PC-3 (cell line): Measurements from ENCODE around the gene CATSPERZ. TPM values are rescaled to one million over a fixed set of nuclear protein-coding genes. Genes with fewer than 3 reads are reported as not detected.
"Not testable (repeated sequence)": the region's sequence is repeated elsewhere in the genome, so short reads cannot be mapped to it uniquely, and the experiment has no call there.

Experiments
- ATAC-seq: fragments of 200-7000 bp; cut with Tn5 transposase; 2 replicates; pipeline ENCODE4 v1.9.1; 2020; ENCODE audit warnings: mild to moderate bottlenecking, moderate library complexity
- BruUV-seq: library from RNA; stranded (reverse); fragments of 400-500 nt; replicated peaks from 2 replicates; lab custom pipeline; 2021; lab: Mats Ljungman, UMichigan
- CTCF ChIA-PET: fragments of 300-600 bp; sonication (Branson Sonifier 250); formaldehyde crosslinking; loops from one replicate; lab custom pipeline; 2022; ENCODE audit warnings: antibody characterized with exemption; lab: Charles Lee
- POLR2A ChIA-PET: fragments of 300-600 bp; sonication (Branson Sonifier 250); formaldehyde crosslinking; loops from one replicate; lab custom pipeline; 2022; ENCODE audit warnings: antibody characterized with exemption; ENCODE audit not compliant: unreplicated experiment; lab: Charles Lee
- DNase-seq: peaks from one replicate; pipeline ENCODE4 v3.0.0-alpha.2; 2015
- H2AFZ ChIP-seq: fragments of 300-600 bp; sonication (generic); 2 replicates; pipeline ENCODE4 v1.6.0; 2016; ENCODE audit warnings: antibody characterized with exemption, low read length
- H3F3A ChIP-seq: fragments of 300-600 bp; sonication (generic); one replicate; pipeline ENCODE4 v1.6.0; 2017; ENCODE audit warnings: antibody characterized with exemption, low read length, control low read depth, mild to moderate bottlenecking; ENCODE audit not compliant: unreplicated experiment
- H3K27ac ChIP-seq: fragments of 300-600 bp; sonication (generic); 2 replicates; pipeline ENCODE4 v1.5.1; 2016; ENCODE audit warnings: mild to moderate bottlenecking, low read length
- H3K27me3 ChIP-seq: fragments of 300-600 bp; sonication (generic); 2 replicates; pipeline ENCODE4 v1.6.1; 2016; ENCODE audit warnings: low read length, mixed read lengths
- H3K36me3 ChIP-seq: fragments of 300-600 bp; sonication (generic); 2 replicates; pipeline ENCODE4 v1.6.1; 2016; ENCODE audit warnings: low read depth, mixed run types, low read length, mixed read lengths
- H3K4me1 ChIP-seq: fragments of 300-600 bp; sonication (generic); 2 replicates; pipeline ENCODE4 v1.5.1; 2016; ENCODE audit warnings: low read length; ENCODE audit not compliant: insufficient read depth
- H3K4me2 ChIP-seq: fragments of 300-600 bp; sonication (generic); 2 replicates; pipeline ENCODE4 v1.6.0; 2016; ENCODE audit warnings: low read length
- H3K4me3 ChIP-seq: fragments of 300-600 bp; sonication (generic); 2 replicates; pipeline ENCODE4 v1.5.1; 2016; ENCODE audit warnings: mild to moderate bottlenecking, low read length, mixed read lengths
- H3K79me2 ChIP-seq: fragments of 300-600 bp; sonication (generic); 2 replicates; pipeline ENCODE4 v1.6.1; 2017; ENCODE audit warnings: low read length, mixed read lengths
- H3K9ac ChIP-seq: fragments of 300-600 bp; sonication (generic); 2 replicates; pipeline ENCODE4 v1.6.0; 2016; ENCODE audit warnings: mild to moderate bottlenecking, low read length
- H3K9me2 ChIP-seq: fragments of 300-600 bp; sonication (generic); replicated peaks from 2 replicates; pipeline ENCODE4 v1.6.1; 2016; ENCODE audit warnings: mixed run types, low read length, mixed read lengths
- H3K9me3 ChIP-seq: fragments of 300-600 bp; sonication (generic); 2 replicates; pipeline ENCODE4 v1.6.1; 2016; ENCODE audit warnings: low read length, mixed read lengths
- H4K20me1 ChIP-seq: fragments of 300-600 bp; sonication (generic); 2 replicates; pipeline ENCODE4 v1.6.1; 2016; ENCODE audit warnings: low read length, mixed read lengths
- EZH2 ChIP-seq: fragments of 300-600 bp; sonication (generic); IDR thresholded peaks from one replicate; pipeline ENCODE4 v1.6.1; 2017; ENCODE audit warnings: antibody characterized with exemption, mild to moderate bottlenecking, low read length; ENCODE audit not compliant: unreplicated experiment
- EZH2phosphoT487 ChIP-seq: fragments of 300-600 bp; sonication (generic); IDR thresholded peaks from 2 replicates; pipeline ENCODE4 v1.6.1; 2018; ENCODE audit warnings: mild to moderate bottlenecking, antibody characterized with exemption, low read length, borderline replicate concordance
- intact Hi-C: fragments of 100-400 bp; cut with micrococcal nuclease; formaldehyde crosslinking; loops from 2 replicates; pipeline ENCODE4 v1.9.0; 2023
- total RNA-seq: library from RNA; depleted of rRNA; stranded (reverse); fragments of >200 nt; gene quantifications from 2 replicates; pipeline ENCODE4 v1.2.3, GENCODE V29; 2014
- TF ChIP-seq, protein P1 (sequence below): fragments of 300-600 bp; sonication (generic); conservative IDR thresholded peaks from 2 replicates; pipeline ENCODE4 v1.5.1; 2017; ENCODE audit warnings: antibody characterized with exemption, low read depth, mild to moderate bottlenecking, low read length

Gene CATSPERZ
- total RNA-seq, 1 experiment from 2014 or later: 9.2 TPM

DNA sequence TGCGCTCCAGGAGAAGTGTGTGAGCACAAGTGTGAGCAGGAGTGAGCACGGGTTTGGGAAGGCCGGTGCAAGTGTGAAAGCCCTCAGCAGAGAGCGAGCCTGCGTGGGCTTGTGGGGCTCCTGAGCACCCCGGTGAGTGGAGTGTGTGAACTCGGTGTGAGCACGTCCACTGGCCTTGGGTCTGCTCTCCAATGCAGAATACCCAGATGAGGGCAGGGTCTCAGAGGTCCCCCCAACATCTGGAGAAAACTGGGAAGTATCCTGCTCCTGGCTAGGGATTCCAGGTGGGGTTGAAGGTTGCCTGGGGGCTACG is 6.4 kb downstream of the CATSPERZ start:
- TF ChIP-seq, protein P1, sequence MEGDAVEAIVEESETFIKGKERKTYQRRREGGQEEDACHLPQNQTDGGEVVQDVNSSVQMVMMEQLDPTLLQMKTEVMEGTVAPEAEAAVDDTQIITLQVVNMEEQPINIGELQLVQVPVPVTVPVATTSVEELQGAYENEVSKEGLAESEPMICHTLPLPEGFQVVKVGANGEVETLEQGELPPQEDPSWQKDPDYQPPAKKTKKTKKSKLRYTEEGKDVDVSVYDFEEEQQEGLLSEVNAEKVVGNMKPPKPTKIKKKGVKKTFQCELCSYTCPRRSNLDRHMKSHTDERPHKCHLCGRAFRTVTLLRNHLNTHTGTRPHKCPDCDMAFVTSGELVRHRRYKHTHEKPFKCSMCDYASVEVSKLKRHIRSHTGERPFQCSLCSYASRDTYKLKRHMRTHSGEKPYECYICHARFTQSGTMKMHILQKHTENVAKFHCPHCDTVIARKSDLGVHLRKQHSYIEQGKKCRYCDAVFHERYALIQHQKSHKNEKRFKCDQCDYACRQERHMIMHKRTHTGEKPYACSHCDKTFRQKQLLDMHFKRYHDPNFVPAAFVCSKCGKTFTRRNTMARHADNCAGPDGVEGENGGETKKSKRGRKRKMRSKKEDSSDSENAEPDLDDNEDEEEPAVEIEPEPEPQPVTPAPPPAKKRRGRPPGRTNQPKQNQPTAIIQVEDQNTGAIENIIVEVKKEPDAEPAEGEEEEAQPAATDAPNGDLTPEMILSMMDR: no peak
- no peak for TF ChIP-seq EZH2
- TF ChIP-seq EZH2phosphoT487: no peak
- intact Hi-C loops: no loop called here
- Histone ChIP-seq H3K4me1 (peaks cover 20% of the 10 kb centered on the region), H3K27ac (peak overlapping the region; percentile 74), H3K9me3 (no peaks in the 10 kb centered on the region), H3K27me3 (no peaks in the 10 kb centered on the region), H3K4me2 (peak overlapping the region; percentile 91), H3K4me3 (peak overlapping the region; percentile 81), H3K9me2 (no peaks in the 10 kb centered on the region), H3F3A (no peaks in the 10 kb centered on the region), H3K9ac (peak overlapping the region; percentile 88), H3K36me3 (no peaks in the 10 kb centered on the region), H4K20me1 (no peaks in the 10 kb centered on the region), H3K79me2 (peaks cover 43% of the 10 kb centered on the region), H2AFZ (peak overlapping the region; percentile 66)
- BruUV-seq: TSS peak; percentile 57
- no peak for ATAC-seq
- DNase-seq: no peak
- CTCF ChIA-PET: no interaction called here
- POLR2A ChIA-PET: no interaction called here

GRCh38 chr11:64306876-64307622 is 6.9 kb downstream of the CATSPERZ start:
- peak overlapping the region; percentile 81 for H3K4me3 ChIP-seq

GRCh38 chr11:64307795-64308194 is 7.6 kb downstream of the CATSPERZ start:
- H4K20me1 ChIP-seq, H3K9me3 ChIP-seq, BruUV-seq, H3K36me3 ChIP-seq, DNase-seq, ATAC-seq, POLR2A ChIA-PET, H3F3A ChIP-seq, H3K4me2 ChIP-seq, CTCF ChIA-PET, H3K27ac ChIP-seq, intact Hi-C loops, H3K27me3 ChIP-seq, H3K4me3 ChIP-seq, H3K9me2 ChIP-seq, H3K9ac ChIP-seq, H2AFZ ChIP-seq: not testable (repeated sequence)
- peaks cover 43% of the 10 kb centered on the region for H3K79me2 ChIP-seq
- peaks cover 20% of the 10 kb centered on the region for H3K4me1 ChIP-seq

More at GRCh38 chr11:64306876-64307622, 6.9 kb downstream of the CATSPERZ start:
- peaks cover 20% of the 10 kb centered on the region for H3K4me1 ChIP-seq
- DNase-seq (no peak), ATAC-seq (no peak)
- no peaks in the 10 kb centered on the region for H3K36me3 ChIP-seq
- no peaks in the 10 kb centered on the region for H3K27me3 ChIP-seq
- CTCF ChIA-PET: no interaction called here
- H3K27ac ChIP-seq: no peak overlapping the region
- no peaks in the 10 kb centered on the region for H3K9me3 ChIP-seq
- no peaks in the 10 kb centered on the region for H4K20me1 ChIP-seq
- peak overlapping the region; percentile 88 for H3K9ac ChIP-seq
- intact Hi-C loops: no loop called here
- TF ChIP-seq EZH2 (no peak), EZH2phosphoT487 (no peak)
- TF ChIP-seq, protein P1: no peak
- H3K4me2 ChIP-seq: peak overlapping the region; percentile 91
- H3K79me2 ChIP-seq: peaks cover 43% of the 10 kb centered on the region
- no TSS peak for BruUV-seq
- H3K9me2 ChIP-seq: no peaks in the 10 kb centered on the region
- H3F3A ChIP-seq: no peaks in the 10 kb centered on the region
- POLR2A ChIA-PET: no interaction called here
- H2AFZ ChIP-seq: no peak overlapping the region
